HepG2 (cell line): ENCODE results near the gene ZNHIT6. TPM values are rescaled to one million over a fixed set of nuclear protein-coding genes. Genes with fewer than 3 reads are reported as not detected.

Experiments
- ATF7-NPFF ChIP-seq: sonication (generic); formaldehyde crosslinking; IDR thresholded peaks from 2 replicates; pipeline ENCODE4 v1.8.1; 2023; ENCODE audit warnings: mild to moderate bottlenecking, low read depth, missing genetic modification reagents, moderate library complexity
- DNMT1 ChIP-seq: sonication (generic); formaldehyde crosslinking; IDR thresholded peaks from 2 replicates; pipeline ENCODE4 v1.5.1; 2020; ENCODE audit warnings: mild to moderate bottlenecking, missing genetic modification reagents
- EEA1 ChIP-seq: sonication (generic); formaldehyde crosslinking; IDR thresholded peaks from 2 replicates; pipeline ENCODE4 v1.5.1; 2020; ENCODE audit warnings: mild to moderate bottlenecking, missing genetic modification reagents, borderline replicate concordance
- GPN1 ChIP-seq: sonication (generic); formaldehyde crosslinking; IDR thresholded peaks from 2 replicates; pipeline ENCODE4 v1.5.1; 2020; ENCODE audit warnings: missing genetic modification reagents, borderline replicate concordance
- HDAC2 ChIP-seq: sonication (generic); formaldehyde crosslinking; IDR thresholded peaks from 2 replicates; pipeline ENCODE4 v1.4.0; 2020; ENCODE audit warnings: missing genetic modification reagents
- MIER2 ChIP-seq: IDR thresholded peaks from 2 replicates; pipeline ENCODE4 v1.6.1; 2016; ENCODE audit warnings: missing biosample characterization, missing genetic modification reagents
- NBN ChIP-seq: fragments of 450-650 bp; conservative IDR thresholded peaks from 2 replicates; pipeline ENCODE4 v1.6.1; 2017
- PAF1 ChIP-seq: IDR thresholded peaks from 2 replicates; pipeline ENCODE4 v1.6.1; 2016; ENCODE audit warnings: missing genetic modification reagents, missing compliant biosample characterization
- RXRA ChIP-seq: sonication (generic); formaldehyde crosslinking; IDR thresholded peaks from 2 replicates; pipeline ENCODE4 v1.5.1; 2020; ENCODE audit warnings: missing genetic modification reagents
- SRSF1 ChIP-seq: fragments of 200-400 bp; formaldehyde crosslinking; optimal IDR thresholded peaks from 2 replicates; pipeline ENCODE3; 2017; ENCODE audit warnings: mild to moderate bottlenecking, low read depth, low read length, moderate library complexity
- ZBTB26 ChIP-seq: IDR thresholded peaks from 2 replicates; pipeline ENCODE4 v1.6.1; 2016; ENCODE audit warnings: missing compliant biosample characterization, missing genetic modification reagents, borderline replicate concordance
- ZBTB7A ChIP-seq: sonication (generic); formaldehyde crosslinking; IDR thresholded peaks from 2 replicates; pipeline ENCODE4 v1.8.0; 2022; ENCODE audit warnings: mild to moderate bottlenecking, missing genetic modification reagents
- ZC3H13 ChIP-seq: sonication (generic); formaldehyde crosslinking; IDR thresholded peaks from 2 replicates; pipeline ENCODE4 v1.8.1; 2023; ENCODE audit warnings: mild to moderate bottlenecking, missing genetic modification reagents, moderate library complexity
- ZKSCAN8 ChIP-seq: IDR thresholded peaks from 2 replicates; pipeline ENCODE4 v1.6.1; 2016; ENCODE audit warnings: borderline replicate concordance, missing genetic modification reagents, missing compliant biosample characterization
- ZNF572 ChIP-seq: sonication (generic); formaldehyde crosslinking; IDR thresholded peaks from 2 replicates; pipeline ENCODE4 v1.5.1; 2020; ENCODE audit warnings: mild to moderate bottlenecking, missing genetic modification reagents
- ZSCAN25 ChIP-seq: sonication (generic); formaldehyde crosslinking; IDR thresholded peaks from 2 replicates; pipeline ENCODE4 v1.8.0; 2022; ENCODE audit warnings: mild to moderate bottlenecking, missing genetic modification reagents
- polyA plus RNA-seq, 8 experiments: library from polyadenylated mRNA; depleted of rRNA in 3 of 8; stranded (reverse) in 7 of 8; unstranded in 1 of 8; fragments of >200 nt; fragmentation: Illumina TruSeq in 4 of 8; extraction: Trizol in 4 of 8; gene quantifications; 2 replicates each; pipeline versions ENCODE4 v1.2.1 to v1.2.3, GENCODE V29; 2011 to 2016; ENCODE audit warnings: low read depth in 4 of 8, missing spikeins in 1 of 8, mixed read lengths in 1 of 8; ENCODE audit not compliant: insufficient read depth in 1 of 8
- total RNA-seq, 5 experiments: library from RNA; depleted of rRNA; stranded (reverse); fragments of >200 nt; fragmentation: Illumina TruSeq; extraction: Trizol; gene quantifications; 2 replicates each; pipeline ENCODE4 v1.2.3, GENCODE V29; 2016; ENCODE audit warnings: low read depth in 1 of 5
- TF ChIP-seq, protein P1 (sequence below), 2 experiments: sonication (generic) in 1 of 2; formaldehyde crosslinking in 1 of 2; IDR thresholded peaks; 2 replicates each; pipeline versions ENCODE4 v1.4.0 to v1.6.1; 2018 to 2020; ENCODE audit warnings: missing genetic modification reagents in 2 of 2, borderline replicate concordance in 1 of 2, low read depth in 1 of 2, mild to moderate bottlenecking in 1 of 2, missing biosample characterization in 1 of 2
- TF ChIP-seq, protein P2 (sequence below), 2 experiments: sonication (generic) in 1 of 2; formaldehyde crosslinking in 1 of 2; IDR thresholded peaks; 2 replicates each; pipeline versions ENCODE4 v1.6.1 to v1.9.0; 2014 to 2022; ENCODE audit warnings: antibody characterized with exemption in 1 of 2, borderline replicate concordance in 1 of 2, inconsistent platforms in 1 of 2, low read depth in 1 of 2, missing genetic modification reagents in 1 of 2

Gene ZNHIT6
- total and polyA plus RNA-seq, 2 of the 13 experiments (the other 11 are each of a cell fraction or from before 2014, with no cell fraction given) = 6.0 to 15.2 TPM

- TF ChIP-seq, protein P1, sequence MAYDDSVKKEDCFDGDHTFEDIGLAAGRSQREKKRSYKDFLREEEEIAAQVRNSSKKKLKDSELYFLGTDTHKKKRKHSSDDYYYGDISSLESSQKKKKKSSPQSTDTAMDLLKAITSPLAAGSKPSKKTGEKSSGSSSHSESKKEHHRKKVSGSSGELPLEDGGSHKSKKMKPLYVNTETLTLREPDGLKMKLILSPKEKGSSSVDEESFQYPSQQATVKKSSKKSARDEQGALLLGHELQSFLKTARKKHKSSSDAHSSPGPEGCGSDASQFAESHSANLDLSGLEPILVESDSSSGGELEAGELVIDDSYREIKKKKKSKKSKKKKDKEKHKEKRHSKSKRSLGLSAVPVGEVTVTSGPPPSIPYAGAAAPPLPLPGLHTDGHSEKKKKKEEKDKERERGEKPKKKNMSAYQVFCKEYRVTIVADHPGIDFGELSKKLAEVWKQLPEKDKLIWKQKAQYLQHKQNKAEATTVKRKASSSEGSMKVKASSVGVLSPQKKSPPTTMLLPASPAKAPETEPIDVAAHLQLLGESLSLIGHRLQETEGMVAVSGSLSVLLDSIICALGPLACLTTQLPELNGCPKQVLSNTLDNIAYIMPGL (CRISPR knock-in tag; IDR thresholded peaks at IDR 0.05; ENCODE audit: borderline replicate concordance in 1 of 2, low read depth in 1 of 2) = peak; percentile 79 to 86; a peak in 3 of 4 replicates
- TF ChIP-seq GPN1 = no peak
- TF ChIP-seq ZC3H13 (CRISPR knock-in tag) = peak; percentile 67; the same call in 1 of the 2 replicates
- no peak for TF ChIP-seq SRSF1
- TF ChIP-seq, protein P2, sequence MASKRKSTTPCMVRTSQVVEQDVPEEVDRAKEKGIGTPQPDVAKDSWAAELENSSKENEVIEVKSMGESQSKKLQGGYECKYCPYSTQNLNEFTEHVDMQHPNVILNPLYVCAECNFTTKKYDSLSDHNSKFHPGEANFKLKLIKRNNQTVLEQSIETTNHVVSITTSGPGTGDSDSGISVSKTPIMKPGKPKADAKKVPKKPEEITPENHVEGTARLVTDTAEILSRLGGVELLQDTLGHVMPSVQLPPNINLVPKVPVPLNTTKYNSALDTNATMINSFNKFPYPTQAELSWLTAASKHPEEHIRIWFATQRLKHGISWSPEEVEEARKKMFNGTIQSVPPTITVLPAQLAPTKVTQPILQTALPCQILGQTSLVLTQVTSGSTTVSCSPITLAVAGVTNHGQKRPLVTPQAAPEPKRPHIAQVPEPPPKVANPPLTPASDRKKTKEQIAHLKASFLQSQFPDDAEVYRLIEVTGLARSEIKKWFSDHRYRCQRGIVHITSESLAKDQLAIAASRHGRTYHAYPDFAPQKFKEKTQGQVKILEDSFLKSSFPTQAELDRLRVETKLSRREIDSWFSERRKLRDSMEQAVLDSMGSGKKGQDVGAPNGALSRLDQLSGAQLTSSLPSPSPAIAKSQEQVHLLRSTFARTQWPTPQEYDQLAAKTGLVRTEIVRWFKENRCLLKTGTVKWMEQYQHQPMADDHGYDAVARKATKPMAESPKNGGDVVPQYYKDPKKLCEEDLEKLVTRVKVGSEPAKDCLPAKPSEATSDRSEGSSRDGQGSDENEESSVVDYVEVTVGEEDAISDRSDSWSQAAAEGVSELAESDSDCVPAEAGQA (IDR thresholded peaks at IDR 0.05; ENCODE audit: low read depth) = no peak
- TF ChIP-seq, protein P2 (CRISPR knock-in tag; IDR thresholded peaks at IDR 0.05; ENCODE audit: borderline replicate concordance) = no peak
- TF ChIP-seq PAF1 = no peak
- peak; percentile 74; the same call in 1 of the 2 replicates for TF ChIP-seq DNMT1 (CRISPR knock-in tag)
- no peak for TF ChIP-seq ZKSCAN8 (CRISPR knock-in tag)
- peak; percentile 36; the same call in 1 of the 2 replicates for TF ChIP-seq MIER2 (CRISPR knock-in tag)
- TF ChIP-seq ZNF572 (CRISPR knock-in tag) = no peak
- peak; percentile 51; the same call in 1 of the 2 replicates for TF ChIP-seq RXRA
- TF ChIP-seq NBN = no peak
- TF ChIP-seq HDAC2 = peak; percentile 83
- 0 out of 2 replicates have a peak, but pooled peaks have one; percentile 33 for TF ChIP-seq ZBTB7A (CRISPR knock-in tag)
- TF ChIP-seq ATF7-NPFF = 0 out of 2 replicates have a peak, but pooled peaks have one; percentile 36
- peak; percentile 33; the same call in 1 of the 2 replicates for TF ChIP-seq ZBTB26 (CRISPR knock-in tag)
- peak; percentile 52; the same call in 1 of the 2 replicates for TF ChIP-seq ZSCAN25 (CRISPR knock-in tag)
- 0 out of 2 replicates have a peak, but pooled peaks have one; percentile 18 for TF ChIP-seq EEA1
Measured at GRCh38 chr1:85707990-85708828, at the start of gene ZNHIT6 (continued).
